NCI-H187 treated with DMSO at 0.1 percent for 48 hours (cell line): Measurements from ENCODE around the gene HDHD2.

Experiments
- DNase-seq: peaks from one replicate; lab custom pipeline; 2025; lab: John Stamatoyannopoulos, UW

Gene HDHD2

DNA sequence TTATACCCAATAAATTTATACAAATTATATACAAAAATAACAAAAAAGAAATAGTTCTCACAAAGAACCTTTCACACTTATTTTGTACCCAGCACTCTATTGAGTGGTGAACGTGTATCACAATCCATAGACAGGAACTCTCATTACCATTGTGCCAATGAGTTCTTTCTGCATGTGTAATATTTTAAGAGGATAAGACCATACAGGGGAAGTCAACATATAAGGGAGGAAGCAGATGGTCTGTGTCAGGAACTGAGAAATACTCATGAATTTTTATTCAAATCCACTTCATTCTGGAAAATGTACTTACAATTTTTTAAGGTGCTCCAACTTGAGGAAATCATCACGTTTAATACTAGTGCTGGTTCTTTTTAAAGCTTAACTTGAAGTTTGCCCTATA is 87.8 kb downstream of the HDHD2 start:
- no peak for DNase-seq
